ENCODE measurements around the gene NHLRC4. TPM values are rescaled to one million over a fixed set of nuclear protein-coding genes. Genes with fewer than 3 reads are reported as not detected.

The NHLRC4 gene
- total and polyA plus RNA-seq, 2 of the 13 experiments (the other 11 are each of a cell fraction or from before 2014, with no cell fraction given): 0.40 to 0.59 TPM

- TF ChIP-seq, protein P1, sequence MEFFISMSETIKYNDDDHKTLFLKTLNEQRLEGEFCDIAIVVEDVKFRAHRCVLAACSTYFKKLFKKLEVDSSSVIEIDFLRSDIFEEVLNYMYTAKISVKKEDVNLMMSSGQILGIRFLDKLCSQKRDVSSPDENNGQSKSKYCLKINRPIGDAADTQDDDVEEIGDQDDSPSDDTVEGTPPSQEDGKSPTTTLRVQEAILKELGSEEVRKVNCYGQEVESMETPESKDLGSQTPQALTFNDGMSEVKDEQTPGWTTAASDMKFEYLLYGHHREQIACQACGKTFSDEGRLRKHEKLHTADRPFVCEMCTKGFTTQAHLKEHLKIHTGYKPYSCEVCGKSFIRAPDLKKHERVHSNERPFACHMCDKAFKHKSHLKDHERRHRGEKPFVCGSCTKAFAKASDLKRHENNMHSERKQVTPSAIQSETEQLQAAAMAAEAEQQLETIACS (CRISPR knock-in tag; IDR thresholded peaks at IDR 0.05): 0 out of 2 replicates have a peak, but pooled peaks have one; percentile 31
- TF ChIP-seq ZNF329 (CRISPR knock-in tag; IDR thresholded peaks at IDR 0.05; ENCODE audit: low read depth): no peak
- TF ChIP-seq, protein P2, sequence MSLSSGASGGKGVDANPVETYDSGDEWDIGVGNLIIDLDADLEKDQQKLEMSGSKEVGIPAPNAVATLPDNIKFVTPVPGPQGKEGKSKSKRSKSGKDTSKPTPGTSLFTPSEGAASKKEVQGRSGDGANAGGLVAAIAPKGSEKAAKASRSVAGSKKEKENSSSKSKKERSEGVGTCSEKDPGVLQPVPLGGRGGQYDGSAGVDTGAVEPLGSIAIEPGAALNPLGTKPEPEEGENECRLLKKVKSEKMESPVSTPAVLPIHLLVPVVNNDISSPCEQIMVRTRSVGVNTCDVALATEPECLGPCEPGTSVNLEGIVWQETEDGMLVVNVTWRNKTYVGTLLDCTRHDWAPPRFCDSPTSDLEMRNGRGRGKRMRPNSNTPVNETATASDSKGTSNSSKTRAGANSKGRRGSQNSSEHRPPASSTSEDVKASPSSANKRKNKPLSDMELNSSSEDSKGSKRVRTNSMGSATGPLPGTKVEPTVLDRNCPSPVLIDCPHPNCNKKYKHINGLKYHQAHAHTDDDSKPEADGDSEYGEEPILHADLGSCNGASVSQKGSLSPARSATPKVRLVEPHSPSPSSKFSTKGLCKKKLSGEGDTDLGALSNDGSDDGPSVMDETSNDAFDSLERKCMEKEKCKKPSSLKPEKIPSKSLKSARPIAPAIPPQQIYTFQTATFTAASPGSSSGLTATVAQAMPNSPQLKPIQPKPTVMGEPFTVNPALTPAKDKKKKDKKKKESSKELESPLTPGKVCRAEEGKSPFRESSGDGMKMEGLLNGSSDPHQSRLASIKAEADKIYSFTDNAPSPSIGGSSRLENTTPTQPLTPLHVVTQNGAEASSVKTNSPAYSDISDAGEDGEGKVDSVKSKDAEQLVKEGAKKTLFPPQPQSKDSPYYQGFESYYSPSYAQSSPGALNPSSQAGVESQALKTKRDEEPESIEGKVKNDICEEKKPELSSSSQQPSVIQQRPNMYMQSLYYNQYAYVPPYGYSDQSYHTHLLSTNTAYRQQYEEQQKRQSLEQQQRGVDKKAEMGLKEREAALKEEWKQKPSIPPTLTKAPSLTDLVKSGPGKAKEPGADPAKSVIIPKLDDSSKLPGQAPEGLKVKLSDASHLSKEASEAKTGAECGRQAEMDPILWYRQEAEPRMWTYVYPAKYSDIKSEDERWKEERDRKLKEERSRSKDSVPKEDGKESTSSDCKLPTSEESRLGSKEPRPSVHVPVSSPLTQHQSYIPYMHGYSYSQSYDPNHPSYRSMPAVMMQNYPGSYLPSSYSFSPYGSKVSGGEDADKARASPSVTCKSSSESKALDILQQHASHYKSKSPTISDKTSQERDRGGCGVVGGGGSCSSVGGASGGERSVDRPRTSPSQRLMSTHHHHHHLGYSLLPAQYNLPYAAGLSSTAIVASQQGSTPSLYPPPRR (CRISPR knock-in tag; IDR thresholded peaks at IDR 0.05; ENCODE audit: borderline replicate concordance): no peak; the same call in 1 of the 2 replicates
- TF ChIP-seq ZNF382 (CRISPR knock-in tag; IDR thresholded peaks at IDR 0.05; ENCODE audit: borderline replicate concordance): no peak
- TF ChIP-seq, protein P3, sequence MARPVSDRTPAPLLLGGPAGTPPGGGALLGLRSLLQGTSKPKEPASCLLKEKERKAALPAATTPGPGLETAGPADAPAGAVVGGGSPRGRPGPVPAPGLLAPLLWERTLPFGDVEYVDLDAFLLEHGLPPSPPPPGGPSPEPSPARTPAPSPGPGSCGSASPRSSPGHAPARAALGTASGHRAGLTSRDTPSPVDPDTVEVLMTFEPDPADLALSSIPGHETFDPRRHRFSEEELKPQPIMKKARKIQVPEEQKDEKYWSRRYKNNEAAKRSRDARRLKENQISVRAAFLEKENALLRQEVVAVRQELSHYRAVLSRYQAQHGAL (CRISPR knock-in tag; IDR thresholded peaks at IDR 0.05; ENCODE audit: not compliant biosample characterization): no peak
- no peak for TF ChIP-seq ZNF264 (CRISPR knock-in tag; IDR thresholded peaks at IDR 0.05)
- no peak for TF ChIP-seq FOXP1 (IDR thresholded peaks at IDR 0.05)
- no peak for TF ChIP-seq FOXP1 (CRISPR knock-in tag; IDR thresholded peaks at IDR 0.05)
- TF ChIP-seq ZNF572 (CRISPR knock-in tag; IDR thresholded peaks at IDR 0.05): no peak
- TF ChIP-seq, protein P4, sequence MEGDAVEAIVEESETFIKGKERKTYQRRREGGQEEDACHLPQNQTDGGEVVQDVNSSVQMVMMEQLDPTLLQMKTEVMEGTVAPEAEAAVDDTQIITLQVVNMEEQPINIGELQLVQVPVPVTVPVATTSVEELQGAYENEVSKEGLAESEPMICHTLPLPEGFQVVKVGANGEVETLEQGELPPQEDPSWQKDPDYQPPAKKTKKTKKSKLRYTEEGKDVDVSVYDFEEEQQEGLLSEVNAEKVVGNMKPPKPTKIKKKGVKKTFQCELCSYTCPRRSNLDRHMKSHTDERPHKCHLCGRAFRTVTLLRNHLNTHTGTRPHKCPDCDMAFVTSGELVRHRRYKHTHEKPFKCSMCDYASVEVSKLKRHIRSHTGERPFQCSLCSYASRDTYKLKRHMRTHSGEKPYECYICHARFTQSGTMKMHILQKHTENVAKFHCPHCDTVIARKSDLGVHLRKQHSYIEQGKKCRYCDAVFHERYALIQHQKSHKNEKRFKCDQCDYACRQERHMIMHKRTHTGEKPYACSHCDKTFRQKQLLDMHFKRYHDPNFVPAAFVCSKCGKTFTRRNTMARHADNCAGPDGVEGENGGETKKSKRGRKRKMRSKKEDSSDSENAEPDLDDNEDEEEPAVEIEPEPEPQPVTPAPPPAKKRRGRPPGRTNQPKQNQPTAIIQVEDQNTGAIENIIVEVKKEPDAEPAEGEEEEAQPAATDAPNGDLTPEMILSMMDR (CRISPR knock-in tag; IDR thresholded peaks at IDR 0.05): peak; percentile 45
- TF ChIP-seq ZNF460 (CRISPR knock-in tag; IDR thresholded peaks at IDR 0.05; ENCODE audit: borderline replicate concordance): no peak
- no peak for TF ChIP-seq POLR2AphosphoS2 (IDR thresholded peaks at IDR 0.05; ENCODE audit: low read depth, low read length)
- TF ChIP-seq ZNF280D (CRISPR knock-in tag; IDR thresholded peaks at IDR 0.05): peak; percentile 50; the same call in 1 of the 2 replicates
- no peak for TF ChIP-seq ZNF235 (CRISPR knock-in tag; IDR thresholded peaks at IDR 0.05; ENCODE audit: borderline replicate concordance)
- TF ChIP-seq ZBTB7A (CRISPR knock-in tag; IDR thresholded peaks at IDR 0.05): peak; percentile 51; the same call in 1 of the 2 replicates
- TF ChIP-seq DRAP1 (CRISPR knock-in tag; IDR thresholded peaks at IDR 0.05): no peak
These were observed 23.3 kb upstream of the NHLRC4 start (continued) for GRCh38 chr16:543301-544164.
